NCI-H2227 treated with DMSO at 0.1 percent for 48 hours (cell line): ENCODE data around the gene PGPEP1.
"Not testable (repeated sequence)": the region's sequence is repeated elsewhere in the genome, so short reads cannot be mapped to it uniquely, and the experiment has no call there.

ENCODE experiments used
- DNase-seq: peaks from one replicate; lab custom pipeline; 2025; lab: John Stamatoyannopoulos, UW

PGPEP1 gene

GRCh38 chr19:18391509-18392075, 51.2 kb downstream of the PGPEP1 start:
- DNase-seq: no peak

DNA sequence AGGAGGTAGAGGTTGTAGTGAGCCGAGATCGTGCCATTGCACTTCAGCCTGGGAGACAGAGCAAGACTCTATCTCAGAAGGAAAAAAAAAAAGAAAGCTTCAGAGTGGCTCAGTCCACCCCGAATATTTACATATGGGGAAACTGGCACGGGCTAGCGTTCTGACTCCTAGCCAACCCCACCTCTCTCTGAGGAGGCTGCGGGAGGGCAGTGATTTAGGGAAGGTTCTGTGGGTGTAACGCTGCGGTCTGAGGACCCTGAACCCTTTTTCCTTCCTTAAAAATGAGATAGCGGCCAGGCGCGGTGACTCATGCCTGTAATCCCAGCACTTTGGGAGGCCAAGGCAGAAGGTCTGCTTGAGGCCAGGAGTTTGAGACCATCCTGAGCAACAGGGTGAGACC, 52.0 kb downstream of the PGPEP1 start:
- no peak for DNase-seq

- no peak for DNase-seq
Measured at GRCh38 chr19:18392926-18393325, 52.5 kb downstream of the PGPEP1 start.

- DNase-seq: no peak
Measured at GRCh38 chr19:18393836-18394235, 53.4 kb downstream of the PGPEP1 start.

GRCh38 chr19:18396471-18397241, 56.3 kb downstream of the PGPEP1 start:
- no peak for DNase-seq

DNA sequence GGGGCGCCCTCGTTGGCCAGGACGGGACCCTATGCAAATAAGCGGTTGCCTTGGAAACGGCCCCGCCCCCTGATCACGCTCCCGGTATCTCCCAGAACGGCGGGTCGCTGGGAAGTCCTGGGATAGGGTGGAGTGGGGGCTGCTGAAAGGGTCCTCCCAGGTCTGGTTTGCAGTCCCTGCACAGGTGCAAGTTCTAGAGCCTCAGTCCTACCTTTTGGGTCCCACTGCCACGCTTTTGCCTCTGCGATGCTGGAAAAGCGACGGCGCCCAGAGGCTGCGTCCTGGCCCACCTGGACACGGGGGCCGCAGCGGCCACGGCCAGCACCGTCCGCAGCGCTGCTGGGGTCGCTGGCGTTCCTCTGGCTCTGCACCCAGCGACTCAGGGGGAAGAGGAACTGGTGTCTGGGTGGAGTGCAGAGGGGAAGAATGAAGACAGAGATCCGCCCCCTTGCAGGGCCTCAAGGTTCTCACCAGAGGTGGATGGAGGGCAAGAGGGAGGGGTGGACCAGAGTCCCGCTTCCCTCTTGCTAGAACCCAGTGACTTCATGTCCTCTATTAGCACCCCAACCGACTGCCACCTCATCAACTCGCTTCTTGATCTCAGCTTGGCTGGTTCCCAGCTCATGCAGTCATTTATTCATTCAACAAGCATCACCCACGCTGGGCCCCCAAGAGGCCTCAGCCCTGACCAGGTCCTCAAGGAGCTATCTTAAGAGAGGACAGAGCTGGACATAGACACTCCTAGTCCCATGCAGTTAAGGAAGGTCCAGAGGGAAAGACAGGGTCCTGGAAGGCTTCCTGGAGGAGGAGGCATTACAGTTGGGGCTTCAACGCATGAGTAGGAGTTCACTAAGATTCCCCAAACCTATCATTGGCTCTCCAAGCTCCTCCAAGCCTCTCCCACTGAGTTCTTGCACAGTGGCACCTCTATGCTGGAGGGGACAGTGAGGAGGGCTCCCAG, 57.1 kb downstream of the PGPEP1 start, which contains the start of gene LRRC25:
Gene LRRC25, minus strand, starts transcription at position 381 of the 961 bp plus-strand sequence. CDS start 659 bp downstream, outside the sequence.
- DNase-seq: no peak

DNA sequence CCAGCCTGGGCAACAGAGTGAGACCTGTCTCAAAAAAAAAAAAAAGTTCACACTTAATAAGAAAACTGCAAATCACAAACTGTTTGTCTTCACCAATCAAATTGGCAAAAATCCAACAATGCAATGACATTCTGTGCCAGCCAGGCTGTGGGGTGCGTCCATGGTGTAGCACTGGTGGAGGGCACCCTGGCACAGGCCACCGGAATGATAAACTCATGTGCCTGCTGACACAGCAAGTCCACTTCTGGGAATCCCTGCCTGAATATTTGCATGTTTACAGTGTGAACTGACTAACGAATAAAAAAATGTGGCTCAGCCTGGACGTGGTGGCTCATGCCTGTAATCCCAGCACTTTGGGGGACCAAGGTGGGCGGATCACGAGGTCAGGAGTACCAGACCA, 58.6 kb downstream of the PGPEP1 start:
- no peak for DNase-seq

GRCh38 chr19:18401580-18402112, 61.2 kb downstream of the PGPEP1 start:
- DNase-seq: no peak

- DNase-seq: not testable (repeated sequence)
Measured at GRCh38 chr19:18402455-18403248, 62.3 kb downstream of the PGPEP1 start.

DNA sequence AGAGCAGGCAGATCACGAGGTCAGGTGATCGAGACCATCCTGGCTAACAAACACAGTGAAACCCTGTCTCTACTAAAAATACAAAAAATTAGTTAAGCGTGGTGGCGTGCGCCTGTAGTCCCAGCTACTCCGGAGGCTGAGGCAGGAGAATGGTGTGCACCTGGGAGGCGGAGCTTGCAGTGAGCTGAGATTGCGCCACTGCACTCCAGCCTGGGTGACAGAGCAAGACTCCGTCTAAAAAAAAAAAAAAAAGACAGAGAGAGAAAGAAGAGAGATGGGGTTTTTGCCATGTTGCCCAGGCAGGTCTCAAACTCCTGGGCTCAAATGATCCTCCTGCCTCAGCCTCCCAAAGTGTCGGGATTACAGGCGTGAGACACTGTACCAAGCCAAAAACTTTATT, 65.4 kb downstream of the PGPEP1 start:
- not testable (repeated sequence) for DNase-seq

DNA sequence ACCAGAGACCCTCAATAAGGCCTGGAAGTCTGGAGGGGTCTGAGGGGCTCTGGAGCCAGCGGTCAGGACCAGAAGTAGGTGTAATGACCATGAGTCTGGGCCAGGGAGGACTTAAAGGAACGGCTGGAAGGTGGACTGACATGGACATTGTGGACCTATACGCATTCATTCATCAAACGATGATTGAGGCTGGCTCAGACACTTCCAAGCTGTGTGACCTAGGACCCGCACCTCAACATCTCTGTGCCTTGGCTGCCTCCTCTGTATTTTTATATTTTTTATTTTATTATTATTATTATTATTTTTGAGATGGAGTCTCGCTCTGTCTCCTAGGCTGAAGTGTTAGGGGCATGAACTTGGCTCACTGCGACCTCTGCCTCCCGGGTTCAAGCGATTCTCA, 66.4 kb downstream of the PGPEP1 start:
- DNase-seq: no peak

DNA sequence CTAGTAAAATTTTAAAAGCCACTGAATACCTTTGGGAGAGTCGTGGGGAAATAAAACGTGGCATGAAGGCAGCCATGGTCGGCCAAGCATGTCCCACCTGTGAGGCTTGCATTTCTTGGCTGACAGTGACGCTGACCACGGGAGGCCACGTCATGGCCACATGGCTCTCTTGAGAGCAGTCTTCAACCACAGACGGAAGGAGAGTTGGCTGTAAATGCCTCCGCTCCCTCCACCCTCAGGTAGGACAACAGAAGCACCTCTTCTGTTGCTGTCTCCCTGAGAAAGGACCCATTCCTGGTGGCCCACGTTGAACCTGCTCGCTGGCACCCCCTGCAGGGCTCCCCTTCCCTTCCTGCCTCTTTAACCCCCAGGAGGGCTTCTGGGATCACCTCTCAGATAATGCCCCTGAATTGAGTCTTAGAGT, 67.7 kb downstream of the PGPEP1 start:
- no peak for DNase-seq

GRCh38 chr19:18412610-18413239, 72.3 kb downstream of the PGPEP1 start:
- DNase-seq: no peak

- DNase-seq: no peak
Measured at GRCh38 chr19:18414504-18415177, 74.2 kb downstream of the PGPEP1 start.

DNA sequence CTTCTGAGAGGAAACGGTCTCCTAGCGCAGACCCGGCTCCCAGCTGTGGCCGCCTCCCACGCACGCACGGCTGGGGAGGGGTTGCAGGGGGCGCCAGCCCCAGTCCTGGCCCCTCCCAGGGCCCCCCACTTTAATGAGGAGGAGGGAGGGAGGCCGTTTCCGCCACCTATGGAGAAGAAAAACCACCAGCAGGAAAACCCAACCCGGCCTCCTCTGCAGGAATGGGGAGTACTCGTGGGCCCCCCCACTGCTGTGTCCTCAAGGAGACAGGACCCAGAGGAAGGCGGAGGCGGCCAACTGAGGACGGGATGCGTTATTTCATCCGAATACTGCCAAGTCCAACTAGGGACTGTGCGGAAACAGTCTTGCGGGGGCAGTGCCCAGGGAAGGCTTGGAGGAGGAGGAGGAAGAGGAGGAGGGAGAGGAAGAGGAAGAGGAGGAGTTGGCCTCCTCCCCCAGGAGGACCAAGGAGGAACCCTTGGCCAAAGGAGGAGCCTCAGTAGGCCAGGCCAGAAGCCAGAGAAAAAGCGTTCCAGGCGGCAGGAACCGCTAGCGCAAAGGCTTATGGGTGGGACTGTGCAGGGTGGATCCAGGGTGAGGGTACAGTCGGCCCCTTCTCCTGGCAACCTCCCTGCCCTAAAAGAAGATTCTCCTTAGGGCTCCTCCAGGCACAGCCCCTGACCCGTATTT, 74.9 kb downstream of the PGPEP1 start:
- DNase-seq: peak; percentile 69

DNA sequence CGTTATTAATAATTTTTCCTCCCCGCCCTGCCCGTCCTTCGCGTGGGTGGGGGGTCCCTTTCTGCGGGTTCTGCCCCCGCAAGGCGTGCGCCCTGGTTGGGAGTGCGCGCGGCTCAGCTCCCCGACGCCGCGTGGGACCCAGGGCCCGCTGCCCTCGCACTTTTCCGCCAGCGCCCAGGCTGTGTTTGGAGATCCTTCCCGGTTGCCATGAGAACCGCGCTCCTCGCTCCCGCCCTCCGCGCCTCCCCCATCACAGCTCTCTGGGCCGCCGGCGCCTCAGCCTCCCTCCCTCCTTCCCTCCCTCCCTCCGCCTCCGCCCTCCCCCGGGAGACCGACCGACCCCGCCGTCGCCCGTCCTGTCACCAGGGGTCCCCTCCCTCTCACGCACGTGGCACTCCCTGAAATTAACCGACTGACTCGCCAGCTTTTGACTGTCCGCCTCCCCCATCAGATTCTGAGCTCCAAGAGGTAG, 76.4 kb downstream of the PGPEP1 start:
- peak; percentile 79 for DNase-seq

DNA sequence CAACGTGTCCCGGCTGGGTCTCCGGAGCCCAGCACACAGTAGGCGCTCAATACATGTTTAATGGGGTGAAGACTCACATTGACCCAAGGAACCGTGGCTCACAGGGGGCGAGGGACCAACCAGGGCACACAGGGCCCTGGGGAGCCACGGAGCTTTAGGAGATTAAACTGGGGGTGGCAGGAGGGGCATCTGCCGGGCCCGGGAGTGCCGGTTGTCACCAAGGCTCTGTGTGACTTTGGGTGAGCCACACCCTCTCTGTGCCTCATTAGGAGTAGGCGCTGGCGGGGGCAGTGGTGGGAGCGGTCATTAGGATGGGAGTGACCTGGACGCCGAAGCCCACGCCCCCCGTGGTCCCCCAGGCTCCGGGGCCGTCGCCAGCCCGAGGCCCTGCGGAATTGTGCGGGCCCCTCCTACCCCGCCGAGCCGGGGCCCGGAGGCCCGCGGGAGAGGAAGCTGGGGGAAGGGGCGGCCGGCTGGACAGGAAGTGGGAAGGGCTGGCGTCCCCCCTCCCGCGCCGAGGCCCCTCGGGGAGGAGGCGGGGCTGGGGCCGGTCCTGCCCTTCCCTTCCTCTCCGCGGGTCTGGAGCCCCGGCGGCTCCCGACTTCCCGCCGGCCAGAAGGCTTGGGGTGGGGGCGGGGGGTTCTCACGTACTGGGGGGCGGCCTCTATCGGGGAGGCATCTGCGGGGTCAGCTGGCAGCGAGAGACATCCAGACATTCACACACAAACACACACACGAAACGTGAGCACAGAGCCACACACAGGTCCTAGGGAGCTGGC, 77.0 kb downstream of the PGPEP1 start:
- DNase-seq: no peak

- no peak for DNase-seq
Measured at GRCh38 chr19:18418029-18418482, 77.7 kb downstream of the PGPEP1 start.
